HG02852 (cell line): ENCODE results near the gene EXOC3.
"Not testable (repeated sequence)": the region's sequence is repeated elsewhere in the genome, so short reads cannot be mapped to it uniquely, and the experiment has no call there.

Experiments
- ATAC-seq: cut with Tn5 transposase; IDR thresholded peaks from one replicate; pipeline ENCODE4 v1.9.1; 2021; ENCODE audit warnings: mild to moderate bottlenecking, moderate library complexity; ENCODE audit not compliant: unreplicated experiment

Gene EXOC3

GRCh38 chr5:471750-472058 lies 28.7 kb downstream of the EXOC3 start:
- ATAC-seq: no peak

GRCh38 chr5:472076-472655 lies 29.2 kb downstream of the EXOC3 start:
- ATAC-seq: peak; percentile 16

- peak; percentile 67 for ATAC-seq
Observed at GRCh38 chr5:472656-473550, 29.9 kb downstream of the EXOC3 start.

- peak; percentile 23 for ATAC-seq
Observed at GRCh38 chr5:473551-474192, 30.7 kb downstream of the EXOC3 start.

GRCh38 chr5:474232-474839 lies 31.4 kb downstream of the EXOC3 start:
- not testable (repeated sequence) for ATAC-seq

GRCh38 chr5:474840-475661 lies 32.1 kb downstream of the EXOC3 start:
- no peak for ATAC-seq

- ATAC-seq: no peak
Observed at GRCh38 chr5:475704-476101, 32.7 kb downstream of the EXOC3 start.

- no peak for ATAC-seq
Observed at GRCh38 chr5:476102-476813, 33.3 kb downstream of the EXOC3 start.

- ATAC-seq: no peak
Observed at GRCh38 chr5:476814-477175, 33.8 kb downstream of the EXOC3 start.

- ATAC-seq: no peak
Observed at GRCh38 chr5:477247-477646, 34.3 kb downstream of the EXOC3 start.

- ATAC-seq: no peak
Observed at GRCh38 chr5:477871-478270, 34.9 kb downstream of the EXOC3 start.

- no peak for ATAC-seq
Observed at GRCh38 chr5:478369-478981, 35.5 kb downstream of the EXOC3 start.

- ATAC-seq: no peak
Observed at GRCh38 chr5:478982-479535, 36.1 kb downstream of the EXOC3 start.

GRCh38 chr5:479566-480319 lies 36.8 kb downstream of the EXOC3 start:
- no peak for ATAC-seq

- ATAC-seq: no peak
Observed at GRCh38 chr5:481347-481746, 38.4 kb downstream of the EXOC3 start.

- ATAC-seq: no peak
Observed at GRCh38 chr5:482021-482420, 39.0 kb downstream of the EXOC3 start.

- ATAC-seq: no peak
Observed at GRCh38 chr5:482506-482905, 39.5 kb downstream of the EXOC3 start.

- no peak for ATAC-seq
Observed at GRCh38 chr5:483011-483410, 40.0 kb downstream of the EXOC3 start.
